DND-41 (cell line): ENCODE data around the gene ENDOG.

ENCODE experiments used
- ATAC-seq: fragments of 200-7000 bp; cut with Tn5 transposase; 3 replicates; pipeline ENCODE4 v1.9.1; 2021; ENCODE audit warnings: low read depth; ENCODE audit not compliant: insufficient read depth
- DNase-seq: peaks from one replicate; pipeline ENCODE4 v3.0.0-alpha.2; 2020
- H2AFZ ChIP-seq: 2 replicates; pipeline ENCODE4 v1.6.0; 2012; ENCODE audit warnings: low read depth, low read length
- H3K27ac ChIP-seq: 2 replicates; pipeline ENCODE4 v1.5.1; 2012; ENCODE audit warnings: low read length, inconsistent platforms
- H3K27me3 ChIP-seq: fragments of 200-600 bp; sonication (generic); 2 replicates; pipeline ENCODE4 v1.6.0; 2012; ENCODE audit warnings: low read length, mild to moderate bottlenecking, inconsistent platforms; ENCODE audit not compliant: insufficient read depth, poor library complexity
- H3K36me3 ChIP-seq: 2 replicates; pipeline ENCODE4 v1.5.1; 2012; ENCODE audit warnings: low read length, inconsistent platforms; ENCODE audit not compliant: insufficient read depth
- H3K4me1 ChIP-seq: 2 replicates; pipeline ENCODE4 v1.5.1; 2012; ENCODE audit warnings: mild to moderate bottlenecking, low read length; ENCODE audit not compliant: insufficient read depth
- H3K4me2 ChIP-seq: 2 replicates; pipeline ENCODE4 v1.6.0; 2012; ENCODE audit warnings: mild to moderate bottlenecking, moderate library complexity, low read length, inconsistent platforms; ENCODE audit not compliant: insufficient read depth
- H3K4me3 ChIP-seq, 2 experiments: fragments of 200-600 bp in 1 of 2; shearing (Covaris generic) in 1 of 2; 2 replicates each; pipeline ENCODE4 v1.5.1; 2012 to 2016; ENCODE audit warnings: inconsistent platforms in 2 of 2, low read length in 2 of 2, mild to moderate bottlenecking in 2 of 2, low read depth in 1 of 2, moderate library complexity in 1 of 2
- H3K79me2 ChIP-seq: 2 replicates; pipeline ENCODE4 v1.6.0; 2012; ENCODE audit warnings: low read length, inconsistent platforms; ENCODE audit not compliant: insufficient read depth
- H3K9ac ChIP-seq: 2 replicates; pipeline ENCODE4 v1.6.0; 2012; ENCODE audit warnings: low read depth, mild to moderate bottlenecking, inconsistent platforms, low read length, moderate library complexity
- H3K9me3 ChIP-seq: 2 replicates; pipeline ENCODE4 v1.5.1; 2012; ENCODE audit warnings: low read length, moderate library complexity, mild to moderate bottlenecking, inconsistent platforms; ENCODE audit not compliant: insufficient read depth, severe bottlenecking
- H4K20me1 ChIP-seq: 2 replicates; pipeline ENCODE4 v1.6.0; 2012; ENCODE audit warnings: low read length; ENCODE audit not compliant: insufficient read depth
- CTCF ChIP-seq: IDR thresholded peaks from 2 replicates; pipeline ENCODE4 v1.5.1; 2012; ENCODE audit warnings: borderline replicate concordance, low read length, moderate library complexity, mild to moderate bottlenecking; ENCODE audit not compliant: poor library complexity, severe bottlenecking; ENCODE audit errors: extremely low read depth
- EZH2 ChIP-seq: IDR thresholded peaks from 3 replicates; pipeline ENCODE4 v1.6.1; 2012; ENCODE audit warnings: borderline replicate concordance, low read depth, mild to moderate bottlenecking, moderate library complexity, low read length, inconsistent platforms; ENCODE audit not compliant: severe bottlenecking

The ENDOG gene

GRCh38 chr9:128818839-128819715 is 777 bp downstream of the ENDOG start:
- Histone ChIP-seq H3K27ac (peak overlapping the region; percentile 20; the same call in 1 of the 2 replicates), H3K4me3 (peak overlapping the region; percentile 27 to 68; a peak in 3 of 4 replicates), H3K4me2 (peak overlapping the region; percentile 95), H3K9me3 (no peaks in the 10 kb centered on the region), H3K27me3 (no peaks in the 10 kb centered on the region), H3K79me2 (peaks cover 6% of the 10 kb centered on the region; the same call in 1 of the 2 replicates), H3K4me1 (peaks cover 29% of the 10 kb centered on the region), H3K36me3 (peaks cover 33% of the 10 kb centered on the region), H4K20me1 (peaks cover 6% of the 10 kb centered on the region; the same call in 1 of the 2 replicates), H3K9ac (peak overlapping the region; percentile 70), H2AFZ (peak overlapping the region; percentile 99)
- peak; percentile 28 for ATAC-seq
- peak; percentile 52 for DNase-seq
- no peak for TF ChIP-seq CTCF
- TF ChIP-seq EZH2, result no peak

DNA sequence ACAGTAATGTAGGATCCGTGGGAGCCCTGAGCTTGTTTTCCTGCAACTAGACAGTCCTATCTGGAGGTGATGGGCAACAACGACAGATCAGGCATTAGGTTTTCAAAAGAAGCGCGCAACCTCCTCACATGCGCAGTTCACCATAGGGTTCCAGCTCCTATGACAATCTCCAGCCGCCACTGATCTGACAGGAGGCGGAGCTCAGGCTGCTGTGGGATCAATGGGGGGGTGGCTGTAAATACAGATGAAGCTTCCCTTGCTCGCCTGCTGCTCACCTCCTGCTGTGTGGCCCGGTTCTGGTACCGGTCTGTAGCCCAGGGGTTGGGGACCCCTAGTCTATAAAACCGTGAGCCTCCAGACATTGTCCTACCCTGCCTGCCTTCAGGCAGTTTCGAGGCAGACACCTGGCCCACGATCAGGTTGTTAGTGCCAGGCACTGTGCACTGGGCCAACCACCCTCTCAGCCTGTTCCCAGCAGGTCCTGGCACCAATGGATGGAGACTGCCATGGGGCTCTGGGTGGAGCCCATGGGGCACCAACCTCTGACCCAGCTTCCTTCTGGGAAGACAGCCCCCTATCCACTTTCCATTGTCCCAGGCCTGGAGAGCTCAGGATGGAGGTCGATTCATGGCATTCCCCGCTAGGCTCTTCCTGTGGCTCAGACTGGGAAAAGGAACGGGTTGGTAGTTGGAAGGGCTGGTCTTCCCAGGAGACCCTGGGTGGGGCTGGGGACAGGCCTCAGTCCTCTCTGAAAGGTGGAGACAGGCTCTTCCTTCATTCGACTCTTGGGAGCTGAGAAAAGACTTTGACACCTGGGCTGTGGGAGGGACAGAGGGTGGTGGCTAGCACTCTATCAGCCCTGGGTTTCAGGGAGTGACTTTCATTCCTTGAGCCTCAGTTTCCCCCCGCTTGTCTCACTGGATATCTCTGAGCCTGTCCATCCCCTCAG is 1.7 kb downstream of the ENDOG start:
- TF ChIP-seq EZH2 (no peak), CTCF (no peak)

DNA sequence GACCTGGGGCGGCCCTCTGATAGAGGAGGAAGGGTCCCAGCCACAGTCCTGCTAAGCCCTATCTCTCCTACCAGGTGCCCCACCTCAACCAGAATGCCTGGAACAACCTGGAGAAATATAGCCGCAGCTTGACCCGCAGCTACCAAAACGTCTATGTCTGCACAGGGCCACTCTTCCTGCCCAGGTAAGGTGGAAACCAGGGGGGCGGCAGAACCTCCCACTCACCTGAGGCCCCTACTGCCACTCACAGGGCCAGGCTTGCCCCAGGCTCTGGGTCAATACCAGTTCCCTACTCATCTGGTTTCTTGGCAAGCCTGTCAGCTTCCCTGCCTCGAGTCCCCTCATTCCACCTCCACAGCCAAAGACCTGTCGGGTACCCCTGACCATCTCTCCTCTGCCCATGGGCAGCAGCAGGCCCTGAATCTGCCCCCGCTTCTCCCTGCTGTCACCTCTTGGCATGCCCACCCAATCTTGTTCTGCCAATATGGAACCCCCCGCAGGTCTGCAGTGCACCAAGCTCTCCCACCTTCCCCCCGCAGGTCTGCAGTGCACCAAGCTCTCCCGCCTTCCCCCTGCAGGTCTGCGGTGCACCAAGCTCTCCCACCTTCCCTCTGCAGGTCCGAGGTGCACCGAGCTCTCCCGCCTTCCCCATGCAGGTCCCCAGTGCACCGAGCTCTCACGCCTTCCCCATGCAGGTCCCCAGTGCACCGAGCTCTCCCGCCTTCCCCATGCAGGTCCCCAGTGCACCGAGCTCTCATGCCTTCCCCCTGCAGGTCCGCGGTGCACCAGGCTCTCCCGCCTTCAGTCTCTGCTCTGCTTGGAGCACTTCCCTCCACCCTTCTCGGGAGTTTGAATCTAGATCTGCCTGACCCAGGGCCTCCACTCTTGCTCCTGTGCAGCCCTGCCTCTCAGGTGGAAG is 2.6 kb downstream of the ENDOG start:
- H3K9ac ChIP-seq, result no peak overlapping the region
- peaks cover 51% of the 10 kb centered on the region for H3K36me3 ChIP-seq
- peaks cover 6% of the 10 kb centered on the region; the same call in 1 of the 2 replicates for H3K79me2 ChIP-seq
- no peaks in the 10 kb centered on the region for H3K27me3 ChIP-seq
- ATAC-seq, result no peak
- no peak overlapping the region for H3K4me3 ChIP-seq
- no peak overlapping the region for H2AFZ ChIP-seq
- H3K9me3 ChIP-seq, result no peaks in the 10 kb centered on the region
- peaks cover 6% of the 10 kb centered on the region; the same call in 1 of the 2 replicates for H4K20me1 ChIP-seq
- peaks cover 29% of the 10 kb centered on the region for H3K4me1 ChIP-seq
- no peak for TF ChIP-seq EZH2
- TF ChIP-seq CTCF, result no peak
- H3K4me2 ChIP-seq, result 0 out of 2 replicates have a peak overlapping the region, but pooled peaks have one; percentile 95
- H3K27ac ChIP-seq, result no peak overlapping the region
- no peak for DNase-seq

More for the DNA sequence above, 1.7 kb downstream of the ENDOG start:
- Histone ChIP-seq H3K27ac (no peak overlapping the region), H3K36me3 (peaks cover 42% of the 10 kb centered on the region), H3K79me2 (peaks cover 6% of the 10 kb centered on the region; the same call in 1 of the 2 replicates), H3K4me2 (peak overlapping the region; percentile 95), H3K4me1 (peaks cover 29% of the 10 kb centered on the region), H3K4me3 (no peak overlapping the region; a peak in 1 of 4 replicates), H4K20me1 (peaks cover 6% of the 10 kb centered on the region; the same call in 1 of the 2 replicates), H3K9me3 (no peaks in the 10 kb centered on the region), H2AFZ (no peak overlapping the region), H3K27me3 (no peaks in the 10 kb centered on the region), H3K9ac (no peak overlapping the region)
- DNase-seq (no peak), ATAC-seq (no peak)
